HT-29 (cell line): ENCODE results near the gene IPMK. TPM values are rescaled to one million over a fixed set of nuclear protein-coding genes. Genes with fewer than 3 reads are reported as not detected.
"Not testable (repeated sequence)": the region's sequence is repeated elsewhere in the genome, so short reads cannot be mapped to it uniquely, and the experiment has no call there.

Experiments used
- DNase-seq: peaks from one replicate; pipeline ENCODE4 v3.0.0-alpha.2; 2015; ENCODE audit warnings: low spot score
- total RNA-seq: library from RNA; depleted of rRNA; stranded (reverse); fragments of >200 nt; shearing (Covaris generic); gene quantifications from 2 replicates; pipeline ENCODE4 v1.2.3, GENCODE V29; 2014

IPMK gene
- total RNA-seq, 1 experiment from 2014 or later: 3.6 TPM

- DNase-seq: peak; percentile 30
Measured at GRCh38 chr10:58266826-58267712, 625 bp downstream of the IPMK start.

DNA sequence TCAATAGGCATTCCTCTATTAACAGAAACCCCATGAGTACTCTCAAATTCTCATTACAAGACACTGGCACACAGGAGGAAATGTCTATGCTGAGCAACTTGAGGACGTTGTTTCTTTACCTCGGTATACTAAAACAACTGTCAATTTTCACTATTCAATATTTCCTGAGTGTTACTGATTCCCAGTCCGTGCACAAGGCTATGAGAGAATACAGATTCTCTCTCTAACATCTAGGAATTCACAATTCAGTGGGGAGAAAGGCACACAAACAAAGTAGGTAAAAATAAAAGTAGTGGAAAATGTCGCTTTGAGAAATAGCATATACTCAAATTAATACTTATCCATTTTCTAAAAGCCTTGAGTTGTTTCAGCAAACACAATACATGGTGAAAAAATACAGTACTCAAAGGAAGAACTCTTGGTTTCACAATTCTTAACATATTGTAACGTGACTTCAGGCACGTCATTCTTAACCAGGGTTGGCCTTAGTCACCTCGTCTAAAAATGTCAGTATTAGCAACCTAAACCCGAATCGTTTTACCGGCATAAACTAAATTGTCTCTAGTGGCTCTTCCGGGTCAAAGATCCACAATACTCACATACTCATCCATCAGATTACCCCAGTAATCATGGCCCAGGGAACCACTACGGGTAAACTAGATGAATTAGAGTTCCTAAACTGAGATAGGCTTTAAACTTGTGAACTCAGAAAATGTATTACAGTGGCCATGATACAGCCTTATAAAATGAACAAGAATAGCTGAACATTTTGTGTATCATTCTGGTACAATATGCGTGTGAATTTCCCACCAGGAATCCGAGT is 1.5 kb downstream of the IPMK start:
- DNase-seq: peak; percentile 59

- no peak for DNase-seq
Measured at GRCh38 chr10:58265249-58265648, 2.4 kb downstream of the IPMK start.

GRCh38 chr10:58264780-58265179 is 2.9 kb downstream of the IPMK start:
- DNase-seq: no peak

GRCh38 chr10:58262766-58263165 is 4.9 kb downstream of the IPMK start:
- DNase-seq: no peak

DNA sequence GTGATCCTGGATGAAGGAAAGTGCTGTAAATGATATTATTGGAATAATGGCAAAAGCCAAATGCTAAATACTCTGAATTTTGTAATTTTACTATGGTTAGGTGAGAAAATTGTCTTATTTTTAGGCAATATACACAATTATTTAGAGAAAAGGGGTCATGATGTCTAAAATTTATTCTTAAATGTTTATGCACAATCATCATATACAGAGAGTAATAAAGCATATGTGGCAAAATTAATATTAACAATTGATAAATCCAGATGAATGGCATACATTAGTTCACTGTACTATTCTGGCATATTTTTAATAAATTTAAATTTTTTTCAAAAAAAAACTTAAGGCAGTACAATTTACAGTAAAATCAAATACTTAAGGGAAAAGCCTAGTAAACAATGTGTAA is 7.4 kb downstream of the IPMK start:
- DNase-seq: no peak

- peak; percentile 25 for DNase-seq
Measured at GRCh38 chr10:58258977-58259692, 8.6 kb downstream of the IPMK start.

- not testable (repeated sequence) for DNase-seq
Measured at GRCh38 chr10:58256013-58256780, 11.5 kb downstream of the IPMK start.

DNA sequence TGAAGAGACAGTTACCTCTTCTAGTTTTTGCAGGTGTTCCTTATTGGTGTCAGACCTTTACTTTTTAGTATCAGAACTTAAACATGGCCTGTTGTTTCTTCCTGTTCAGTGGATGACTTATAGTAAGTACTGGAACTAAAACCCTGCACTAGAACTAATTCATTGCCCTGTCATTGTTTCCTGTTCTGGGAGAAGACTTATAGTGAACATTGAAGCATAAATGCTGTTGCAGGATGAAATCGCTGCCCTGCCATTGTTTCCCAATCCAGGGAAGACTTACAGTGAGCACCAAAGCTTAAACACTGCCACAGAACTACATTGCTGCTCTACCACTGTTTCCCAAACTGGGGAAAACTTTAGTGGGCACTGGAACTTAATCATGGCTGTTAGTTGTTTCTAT is 13.1 kb downstream of the IPMK start:
- DNase-seq: no peak

- no peak for DNase-seq
Measured at GRCh38 chr10:58253184-58253583, 14.5 kb downstream of the IPMK start.

- not testable (repeated sequence) for DNase-seq
Measured at GRCh38 chr10:58244666-58245065, 23.0 kb downstream of the IPMK start.

DNA sequence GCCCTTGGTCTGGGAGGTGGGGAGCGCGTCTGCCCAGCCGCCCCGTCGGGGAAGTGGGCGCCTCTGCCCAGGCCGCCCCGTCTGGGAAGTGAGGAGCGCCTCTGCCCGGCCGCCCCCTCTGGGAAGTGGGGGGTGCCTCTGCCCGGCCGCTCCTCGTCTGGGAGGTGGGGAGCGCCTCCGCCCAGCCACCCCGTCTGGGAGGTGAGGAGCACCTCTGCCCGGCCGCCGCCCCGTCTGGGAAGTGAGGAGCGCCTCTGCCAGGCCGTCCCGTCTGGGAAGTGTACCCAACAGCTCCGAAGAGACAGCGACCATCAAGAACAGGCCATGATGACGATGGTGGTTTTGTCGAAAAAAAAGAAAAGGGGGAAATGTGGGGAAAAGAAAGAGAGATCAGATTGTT is 23.5 kb downstream of the IPMK start:
- DNase-seq: not testable (repeated sequence)

- not testable (repeated sequence) for DNase-seq
Measured at GRCh38 chr10:58243801-58244200, 23.9 kb downstream of the IPMK start.

GRCh38 chr10:58243269-58243668 is 24.4 kb downstream of the IPMK start:
- DNase-seq: no peak

- DNase-seq: no peak
Measured at GRCh38 chr10:58241346-58241745, 26.3 kb downstream of the IPMK start.

GRCh38 chr10:58240531-58240930 is 27.2 kb downstream of the IPMK start:
- no peak for DNase-seq

DNA sequence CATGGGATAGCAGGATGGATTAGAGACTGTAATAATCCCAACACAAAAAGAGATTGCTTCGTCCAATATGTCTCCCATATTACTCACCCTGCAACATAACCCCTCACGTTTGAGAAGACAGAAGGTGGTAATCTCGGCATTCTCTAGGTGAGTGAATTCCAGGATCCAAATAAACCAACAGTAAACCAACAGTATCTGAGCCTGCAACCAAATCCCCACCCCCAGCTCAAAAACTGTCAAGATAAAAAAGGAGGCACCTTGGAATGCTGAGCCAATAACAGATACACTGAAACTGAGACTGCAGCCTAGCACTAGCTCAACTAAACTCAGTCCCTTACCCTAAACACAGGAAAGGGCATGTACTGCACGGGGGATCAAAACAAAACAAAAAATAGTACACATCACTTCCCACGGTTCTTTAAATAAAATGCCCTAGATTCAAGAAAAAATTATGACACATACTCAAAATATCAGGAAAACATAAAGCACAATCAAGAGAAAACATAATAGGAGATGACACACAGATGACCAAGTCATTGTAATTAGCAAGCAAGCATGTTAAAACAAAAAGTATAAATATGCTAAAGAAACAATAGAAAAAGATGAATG is 28.0 kb downstream of the IPMK start:
- no peak for DNase-seq

DNA sequence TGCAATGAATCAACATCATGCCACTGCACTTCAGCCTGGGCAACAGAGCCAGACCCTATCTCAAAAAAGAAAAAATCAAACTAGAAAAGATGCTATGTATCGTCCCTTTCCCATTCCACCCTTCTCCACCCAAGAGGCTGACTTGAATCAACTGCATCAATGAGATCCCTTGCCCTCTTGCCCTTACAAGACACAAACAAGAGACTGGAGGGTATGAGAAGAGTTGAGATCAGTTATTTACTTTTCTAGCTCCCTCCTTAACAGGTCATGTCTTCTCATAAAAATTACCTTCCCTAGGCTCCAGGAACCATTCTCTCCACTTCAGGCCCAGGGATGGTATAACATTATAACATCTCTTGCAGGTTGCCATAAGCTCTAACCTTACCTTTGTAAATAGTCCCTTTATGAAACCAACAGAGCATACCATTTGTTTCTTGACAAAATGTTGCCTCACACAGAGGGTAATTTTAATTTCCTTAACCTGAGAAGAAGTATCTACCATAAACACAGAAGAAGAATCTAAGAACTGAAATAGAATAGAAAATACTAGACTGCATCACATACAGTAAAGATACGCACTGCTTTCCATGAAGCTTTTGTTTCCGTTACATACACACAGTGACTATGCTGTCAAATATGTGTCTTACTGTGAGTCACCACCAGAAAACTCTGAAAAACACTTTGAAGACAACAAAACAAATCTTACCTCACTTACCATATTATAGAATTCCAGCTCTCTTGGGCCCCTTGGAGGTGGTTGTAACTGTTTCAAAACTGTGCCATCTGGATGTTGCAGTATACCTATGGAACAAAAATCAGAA is 30.5 kb downstream of the IPMK start:
- DNase-seq: no peak

DNA sequence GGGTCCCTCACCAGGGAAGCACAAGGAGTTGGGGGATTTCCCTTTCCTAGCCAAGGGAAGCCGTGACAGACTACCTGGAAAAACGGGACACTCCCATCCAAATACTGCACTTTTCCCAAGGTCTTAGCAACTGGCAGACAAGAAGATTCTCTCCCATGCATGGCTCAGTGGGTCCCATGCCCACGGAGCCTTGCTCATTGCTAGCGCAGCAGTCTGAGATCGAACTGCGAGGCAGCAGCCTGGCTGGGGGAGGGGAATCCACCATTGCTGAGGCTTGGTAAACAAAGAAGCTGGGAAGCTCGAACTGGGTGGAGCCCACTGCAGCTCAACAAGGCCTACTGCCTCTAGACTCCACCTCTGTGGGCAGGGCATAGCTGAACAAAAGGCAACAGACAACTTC is 37.8 kb downstream of the IPMK start:
- DNase-seq: not testable (repeated sequence)

GRCh38 chr10:58225654-58226053 is 42.0 kb downstream of the IPMK start:
- no peak for DNase-seq
